Pulmonary artery endothelial cell (primary cell): ENCODE results near the gene HIGD2B. TPM values are rescaled to one million over a fixed set of nuclear protein-coding genes. Genes with fewer than 3 reads are reported as not detected.
"Not testable (repeated sequence)": the region's sequence is repeated elsewhere in the genome, so short reads cannot be mapped to it uniquely, and the experiment has no call there.

ENCODE experiments used
- DNase-seq: peaks from one replicate; pipeline ENCODE4 v3.0.0-alpha.2; 2011; ENCODE audit warnings: low read depth, low spot score
- total RNA-seq: library from RNA; depleted of rRNA; stranded (reverse); fragments of >200 nt; gene quantifications from 2 replicates; pipeline ENCODE4 v1.2.3, GENCODE V29; 2014

The HIGD2B gene, protein sequence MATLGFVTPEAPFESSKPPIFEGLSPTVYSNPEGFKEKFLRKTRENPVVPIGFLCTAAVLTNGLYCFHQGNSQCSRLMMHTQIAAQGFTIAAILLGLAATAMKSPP
- total RNA-seq: 0.07 and 0.13 TPM in 2 replicates

DNA sequence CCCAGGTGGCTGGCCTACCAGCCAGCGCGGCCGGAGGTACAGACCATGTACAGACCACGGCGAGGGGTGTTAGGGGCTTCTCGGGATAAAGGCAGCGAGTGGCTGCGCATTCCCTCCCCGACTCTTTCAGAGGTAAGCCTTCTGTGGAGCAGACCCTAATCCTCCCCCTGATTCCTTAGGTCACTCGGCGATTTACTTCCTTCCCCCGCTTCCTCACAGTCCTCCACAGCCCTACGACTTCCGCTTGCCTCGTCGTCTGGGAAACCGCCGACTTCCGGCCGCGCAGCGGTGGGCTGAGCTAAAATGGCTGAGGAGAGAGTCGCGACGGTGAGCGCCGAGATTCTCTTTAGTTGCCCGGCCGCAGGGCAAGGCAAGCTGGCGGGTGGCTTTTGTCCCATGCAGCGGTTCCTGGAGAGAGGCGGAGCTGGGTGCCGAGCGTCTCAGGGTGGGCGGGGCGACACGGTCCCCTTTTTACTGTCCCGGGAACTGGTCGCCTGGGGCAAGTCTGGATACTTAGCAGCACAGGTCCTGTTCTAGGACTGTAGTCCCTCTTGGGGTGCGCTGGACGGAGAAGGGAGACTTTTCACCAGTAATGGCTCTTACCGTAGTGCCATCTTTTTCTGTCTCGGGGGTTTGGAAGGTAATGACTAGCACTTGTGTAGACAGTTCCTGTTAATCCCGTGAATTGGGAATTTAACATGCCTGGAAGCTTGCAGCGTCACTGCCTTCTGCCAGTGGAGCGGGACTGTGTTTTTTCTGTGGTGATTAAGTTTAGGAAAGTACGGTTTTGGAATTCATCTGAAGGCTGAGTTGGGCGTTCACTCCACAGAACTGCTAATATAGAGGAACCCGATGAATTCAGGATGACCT is at the start of gene HIGD2B, which contains the start of gene BBS4:
Gene HIGD2B (minus strand): TSS at position 258 of the 870 bp plus-strand sequence. CDS start 9,808 bp downstream, outside the sequence.
Gene BBS4 (plus strand): TSS at position 283 of the 870 bp plus-strand sequence. CDS start 21 bp downstream, at position 304.
- peak; percentile 49 for DNase-seq

DNA sequence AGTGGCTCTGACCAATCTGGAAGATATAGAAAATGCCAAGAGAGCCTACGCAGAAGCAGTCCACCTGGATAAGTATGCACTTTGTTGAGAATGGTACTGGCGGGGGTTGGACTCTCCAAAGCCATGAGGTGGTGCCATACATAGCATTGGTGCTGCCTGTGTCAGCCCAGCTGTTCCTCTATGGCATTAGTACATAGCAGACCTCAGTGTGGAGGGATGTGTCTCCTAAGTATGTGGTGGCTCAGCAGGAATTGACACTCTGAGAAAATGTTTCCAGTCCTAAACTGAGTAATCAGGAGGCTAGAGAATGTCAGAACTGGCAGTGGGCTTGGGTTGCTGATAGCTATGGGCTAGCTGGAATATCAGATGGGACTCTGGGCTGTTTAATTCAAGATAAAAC is 49.1 kb upstream of the HIGD2B start:
- DNase-seq: no peak

DNA sequence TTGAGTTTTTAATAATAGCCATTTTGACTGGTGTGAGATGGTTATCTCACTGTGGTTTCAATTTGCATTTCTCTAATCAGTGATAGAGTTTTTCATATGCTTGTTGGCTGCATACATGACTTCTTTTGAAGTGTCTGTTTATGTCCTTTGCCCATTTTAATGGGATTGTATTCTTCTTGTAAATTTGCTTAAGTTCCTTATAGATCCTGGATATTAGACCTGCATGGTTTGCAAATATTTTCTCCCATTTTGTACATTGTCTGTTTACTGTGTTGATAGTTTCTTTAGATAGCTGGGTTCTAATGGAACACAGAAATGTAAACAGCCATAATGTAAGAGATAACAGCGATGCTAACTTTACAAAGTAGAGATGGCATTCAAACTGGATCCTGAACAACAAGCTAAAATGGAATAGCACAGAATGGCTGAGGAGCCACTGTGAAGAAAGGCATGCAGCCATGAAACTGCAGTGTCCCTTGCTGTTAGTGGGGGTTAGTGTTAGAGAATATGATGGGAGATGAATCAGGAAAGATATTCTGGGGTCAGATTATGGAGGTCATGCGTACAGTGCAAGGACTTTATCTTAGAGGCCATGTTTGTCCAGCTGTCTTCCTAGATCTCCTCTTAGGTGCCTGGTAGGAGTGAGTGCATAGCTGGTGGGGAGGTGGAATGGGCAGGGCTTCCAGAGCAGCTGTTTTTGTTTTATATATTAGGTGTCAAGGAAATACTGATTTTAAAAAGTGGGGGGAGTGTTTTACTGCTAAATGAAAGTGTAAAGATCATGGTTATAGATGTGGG is 48.2 kb upstream of the HIGD2B start:
- no peak for DNase-seq

DNA sequence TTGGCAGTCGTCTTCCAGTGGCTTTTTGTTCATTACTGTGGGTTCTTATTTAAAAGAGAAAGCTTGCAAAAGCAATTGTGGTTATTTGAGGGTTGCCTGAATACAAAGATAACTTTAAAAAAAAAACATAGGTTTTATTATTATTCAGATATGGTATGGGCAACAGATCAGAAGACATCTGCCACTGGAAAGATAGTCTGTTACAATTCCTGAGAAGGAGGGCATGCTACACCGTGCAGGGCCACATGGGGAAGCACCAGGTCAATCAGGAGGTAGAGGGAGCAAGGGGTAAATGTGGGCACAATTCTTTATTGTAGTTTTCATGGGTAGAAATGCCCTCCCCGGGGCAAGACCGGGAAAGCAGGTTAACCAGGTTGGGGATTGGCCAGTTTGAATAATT is 46.5 kb upstream of the HIGD2B start:
- no peak for DNase-seq

DNA sequence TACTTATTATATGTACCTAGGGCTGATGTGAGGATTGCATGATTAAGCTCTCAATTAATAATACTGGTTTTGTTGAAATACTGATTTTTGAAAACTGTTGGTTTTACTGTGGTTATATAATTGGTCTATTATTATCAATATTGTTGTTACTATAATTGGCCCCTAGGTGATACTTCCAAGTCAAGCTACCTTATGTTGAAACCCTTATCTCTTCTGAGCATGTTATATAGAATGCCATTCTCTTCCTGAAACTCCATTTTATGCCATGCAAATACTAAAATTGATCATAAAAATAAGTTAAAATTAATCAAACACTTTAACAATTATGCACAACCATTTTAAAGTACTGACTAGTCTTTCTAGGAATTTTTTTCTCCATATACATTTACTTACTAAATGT is 46.1 kb upstream of the HIGD2B start:
- no peak for DNase-seq

DNA sequence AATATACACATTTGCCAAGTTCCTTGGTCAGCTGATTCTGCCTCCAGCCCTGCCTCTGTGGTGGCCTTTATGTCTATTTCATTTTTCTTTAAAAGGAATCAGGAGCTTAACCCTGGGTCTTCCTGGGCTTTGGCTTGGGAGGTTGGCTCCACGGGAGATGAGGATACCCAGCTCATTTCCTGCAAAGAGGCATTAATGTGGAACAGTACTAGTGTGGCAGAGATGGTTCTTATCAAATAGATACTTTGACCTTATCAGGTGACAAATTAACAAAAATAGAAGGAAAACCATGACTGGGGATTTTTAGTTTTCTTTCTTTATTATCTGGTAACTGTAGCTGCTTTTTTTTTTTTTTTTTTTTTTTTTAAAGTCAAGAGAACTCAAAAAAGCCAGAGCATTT is 42.8 kb upstream of the HIGD2B start:
- DNase-seq: no peak

DNA sequence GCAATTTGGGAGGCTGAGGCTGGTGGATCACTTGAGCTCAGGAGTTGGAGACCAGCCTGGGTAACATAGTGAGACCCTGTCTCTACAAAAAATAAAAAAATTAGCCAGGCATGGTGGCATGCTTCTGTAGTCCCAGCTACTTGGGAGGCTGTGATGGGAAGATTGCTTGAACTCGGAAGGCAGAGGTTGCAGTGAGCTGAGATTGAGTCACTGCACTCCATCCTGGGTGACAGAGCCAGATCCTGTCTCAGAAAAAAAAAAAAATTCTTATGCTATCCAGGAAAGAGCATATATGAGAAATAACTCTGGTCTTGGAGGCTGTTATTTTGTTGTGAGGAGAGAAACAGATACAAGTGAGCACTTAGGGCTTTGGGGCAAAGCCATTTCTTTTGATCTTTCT is 42.3 kb upstream of the HIGD2B start:
- not testable (repeated sequence) for DNase-seq

DNA sequence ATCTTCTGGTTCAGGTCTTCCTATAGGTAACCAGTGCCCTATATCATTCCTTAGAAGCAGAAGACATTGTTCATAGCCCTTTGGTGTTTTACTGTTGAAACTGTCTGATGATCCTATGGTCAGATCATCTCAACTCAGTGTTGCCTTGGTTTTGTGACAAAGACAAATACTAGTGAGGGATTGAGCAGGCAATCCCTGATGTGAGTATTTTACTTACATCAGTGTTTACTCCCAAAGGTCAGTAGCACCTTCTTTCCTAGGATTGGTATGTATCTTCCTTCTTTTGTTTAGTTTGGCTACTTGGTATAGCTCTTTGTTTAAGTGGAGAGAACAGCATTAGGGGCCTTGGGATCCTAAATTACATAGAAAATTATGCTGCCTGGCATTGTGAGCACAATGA is 41.2 kb upstream of the HIGD2B start:
- DNase-seq: no peak

DNA sequence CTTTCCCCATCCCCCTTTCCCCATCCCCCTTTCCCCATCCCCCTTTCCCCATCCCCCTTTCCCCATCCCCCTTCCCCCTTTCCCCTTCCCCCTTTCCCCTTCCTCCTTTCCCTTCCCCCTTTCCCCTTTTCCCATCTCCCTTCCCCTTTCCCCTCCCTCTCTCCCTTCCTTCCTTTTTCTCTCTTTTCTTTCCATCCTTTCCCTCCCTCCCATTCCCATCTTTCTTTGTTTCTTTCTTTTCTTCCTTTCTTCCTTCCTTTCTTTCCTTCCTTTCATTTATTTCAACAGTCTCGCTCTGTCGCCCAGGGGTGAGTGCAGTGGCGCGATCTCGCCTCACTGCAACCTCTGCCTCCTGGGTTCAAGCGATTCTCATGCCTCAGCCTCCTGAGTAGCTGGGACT is 39.9 kb upstream of the HIGD2B start:
- DNase-seq: not testable (repeated sequence)

DNA sequence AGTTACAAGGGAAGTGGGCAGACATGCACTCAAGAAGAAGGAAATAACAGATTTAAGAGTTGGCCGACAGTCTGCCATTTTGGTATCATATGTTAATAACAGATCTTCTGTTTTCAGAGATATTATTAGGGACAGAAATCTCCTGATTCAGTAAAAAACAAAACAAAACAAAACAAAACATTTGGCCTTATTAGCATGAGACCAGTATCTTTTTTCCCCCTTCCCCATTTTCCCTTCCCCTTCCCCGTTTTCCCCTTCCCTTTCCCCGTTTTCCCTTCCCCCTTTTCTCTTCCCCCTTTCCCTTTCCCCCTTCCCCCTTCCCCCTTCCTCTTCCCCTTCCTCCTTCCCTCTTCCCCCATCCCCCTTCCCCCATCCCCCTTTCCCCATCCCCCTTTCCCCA is 39.5 kb upstream of the HIGD2B start:
- no peak for DNase-seq

DNA sequence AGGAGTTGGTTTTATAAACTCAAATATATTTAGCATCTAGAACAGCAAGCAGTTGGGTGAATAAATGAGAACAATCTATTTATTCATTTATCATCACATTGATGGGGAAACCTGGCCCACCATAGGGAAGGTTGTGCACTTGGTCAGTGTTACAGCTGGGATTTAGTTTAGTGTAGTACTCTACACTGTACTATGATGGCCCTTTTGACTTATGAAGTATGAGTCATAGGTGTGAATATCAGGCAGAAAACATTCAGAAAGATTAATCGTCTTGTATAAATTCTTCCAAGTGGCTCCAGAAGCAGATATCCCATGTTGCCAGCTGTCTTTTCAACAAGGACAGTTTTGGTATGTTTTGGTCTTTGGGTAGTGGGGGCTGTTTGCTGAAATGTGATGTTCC is 38.0 kb upstream of the HIGD2B start:
- DNase-seq: no peak

DNA sequence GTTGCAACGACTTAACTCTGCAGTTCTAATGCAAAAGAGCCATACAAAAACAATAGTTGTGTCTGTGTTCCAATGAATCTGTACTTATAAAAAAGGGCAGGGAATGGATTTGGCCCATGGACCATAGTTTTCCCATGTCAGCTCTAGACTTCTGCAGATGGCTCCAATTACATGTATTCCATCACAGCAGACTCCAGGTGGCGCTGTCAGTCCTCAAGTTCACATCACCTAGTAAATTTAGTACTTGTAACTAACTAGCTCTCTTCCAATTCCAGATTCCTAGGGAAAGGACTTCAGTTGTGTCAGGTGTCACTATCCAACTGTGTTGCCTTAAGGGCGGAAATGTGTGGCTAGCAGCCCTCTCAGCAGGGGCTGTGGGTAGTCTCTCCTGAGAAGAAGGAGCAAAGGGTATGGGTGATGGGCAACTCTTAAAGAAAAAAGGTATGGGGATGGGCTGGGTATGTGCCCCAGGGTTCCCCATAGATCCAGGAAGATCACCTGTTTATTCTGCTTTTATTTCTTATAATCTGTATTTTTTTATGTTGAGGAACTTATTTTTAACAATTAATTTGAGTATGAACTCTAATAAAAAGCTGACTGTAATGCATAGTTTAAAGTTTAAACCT is 36.2 kb upstream of the HIGD2B start:
- DNase-seq: peak; percentile 19

DNA sequence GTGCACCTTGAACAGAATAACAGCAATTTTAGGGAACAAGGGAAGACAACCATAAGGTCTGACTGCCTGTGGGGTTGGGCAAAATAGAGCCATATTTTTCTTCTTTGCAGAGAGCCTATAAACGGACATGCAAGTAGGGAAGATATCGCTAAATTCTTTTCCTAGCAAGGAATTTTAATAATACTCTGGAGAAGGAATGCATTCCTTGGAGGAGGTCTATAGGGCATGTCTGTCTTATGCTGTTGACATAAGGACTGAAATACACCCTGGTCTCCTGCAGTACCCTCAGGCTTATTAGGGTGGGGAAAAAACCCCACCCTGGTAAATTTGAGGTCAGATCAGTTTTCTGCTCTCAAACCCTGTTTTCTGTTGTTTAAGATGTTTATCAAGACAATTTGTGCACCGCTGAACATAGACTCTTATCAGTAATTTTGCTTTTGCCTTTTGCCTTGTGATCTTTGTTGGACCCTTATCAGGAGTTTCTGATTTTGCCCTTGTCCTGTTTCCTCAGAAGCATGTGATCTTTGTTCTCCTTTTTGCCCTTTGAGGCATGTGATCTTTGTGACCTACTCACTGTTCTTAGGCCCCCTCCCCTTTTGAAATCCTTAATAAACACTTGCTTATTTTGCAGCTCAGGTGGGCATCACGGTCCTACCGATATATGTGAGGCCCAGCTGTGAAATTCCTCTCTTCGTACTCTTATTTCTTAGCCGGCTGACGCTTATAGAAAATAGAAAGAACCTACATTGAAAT is 22.7 kb upstream of the HIGD2B start:
- not testable (repeated sequence) for DNase-seq

DNA sequence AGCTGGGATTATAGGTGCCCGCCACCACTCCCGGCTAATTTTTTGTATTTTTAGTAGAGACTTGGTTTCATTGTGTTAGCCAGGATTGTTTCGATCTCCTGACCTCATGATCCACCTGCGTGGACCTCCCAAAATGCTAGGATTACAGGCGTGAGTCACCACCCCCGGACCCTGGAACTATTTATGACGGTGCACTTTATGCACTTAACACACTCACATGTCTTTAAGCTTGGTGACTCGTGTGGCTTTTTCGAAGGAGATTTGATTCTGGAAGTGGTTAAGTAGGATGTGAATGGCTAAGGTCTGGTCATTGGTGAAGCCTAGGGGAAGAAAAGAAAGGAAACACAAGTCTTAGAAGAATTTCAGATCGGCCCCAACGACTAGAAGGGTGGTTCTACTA is 20.3 kb upstream of the HIGD2B start:
- DNase-seq: no peak

DNA sequence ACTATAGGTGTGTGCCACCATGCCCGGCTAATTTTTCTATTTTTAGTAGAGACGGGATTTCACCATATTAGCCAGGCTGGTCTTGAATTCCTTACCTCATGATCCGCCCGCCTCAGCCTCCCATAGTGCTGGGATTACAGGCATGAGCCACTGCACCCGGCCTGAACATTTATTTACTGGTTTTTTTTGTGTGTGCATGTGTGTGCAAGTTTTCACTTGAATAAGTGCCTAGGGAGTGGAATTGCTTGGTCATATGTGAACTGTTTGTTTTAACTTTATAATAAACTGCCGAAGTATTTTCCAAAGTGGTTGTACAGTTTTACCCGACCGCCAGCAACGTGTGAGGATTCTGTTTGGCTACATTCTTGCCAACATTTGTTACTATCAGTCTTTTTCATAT is 14.1 kb upstream of the HIGD2B start:
- no peak for DNase-seq

DNA sequence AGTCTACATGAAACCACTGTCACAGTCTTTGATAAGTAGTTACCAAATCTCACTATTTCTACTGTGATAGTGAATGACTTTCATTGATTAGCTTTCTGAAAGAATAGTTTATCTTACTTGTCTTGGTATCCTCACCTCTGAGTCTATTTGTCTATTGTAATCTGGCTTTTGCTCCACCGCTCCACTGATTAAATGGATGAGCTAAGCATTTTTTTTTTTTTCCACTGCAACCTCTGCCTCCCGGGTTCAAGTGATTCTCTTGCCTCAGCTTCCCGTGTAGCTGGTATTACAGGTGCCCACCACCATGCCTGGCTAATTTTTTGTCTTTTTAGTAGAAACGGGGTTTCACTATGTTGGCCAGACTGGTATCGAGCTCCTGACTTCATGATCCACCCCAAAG is 13.0 kb upstream of the HIGD2B start:
- no peak for DNase-seq

DNA sequence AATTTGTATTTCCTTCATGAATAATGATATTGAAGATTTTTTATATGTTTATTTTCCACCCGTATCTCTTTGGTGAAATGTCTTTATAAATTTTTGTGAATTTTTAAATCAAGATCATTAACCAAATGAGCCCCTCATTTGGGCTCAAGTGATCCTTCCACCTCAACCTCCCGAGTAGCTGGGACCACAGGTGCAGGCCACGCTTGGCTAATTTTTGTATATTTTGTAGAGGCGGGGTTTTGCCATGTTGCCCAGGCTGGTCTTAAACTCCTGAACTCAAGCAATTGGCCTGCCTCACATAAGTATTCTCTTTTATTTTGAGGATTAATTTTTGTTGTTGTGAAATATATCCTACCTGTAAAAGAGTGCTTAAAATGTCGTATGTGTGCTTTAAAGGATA is 5.0 kb upstream of the HIGD2B start:
- no peak for DNase-seq

DNA sequence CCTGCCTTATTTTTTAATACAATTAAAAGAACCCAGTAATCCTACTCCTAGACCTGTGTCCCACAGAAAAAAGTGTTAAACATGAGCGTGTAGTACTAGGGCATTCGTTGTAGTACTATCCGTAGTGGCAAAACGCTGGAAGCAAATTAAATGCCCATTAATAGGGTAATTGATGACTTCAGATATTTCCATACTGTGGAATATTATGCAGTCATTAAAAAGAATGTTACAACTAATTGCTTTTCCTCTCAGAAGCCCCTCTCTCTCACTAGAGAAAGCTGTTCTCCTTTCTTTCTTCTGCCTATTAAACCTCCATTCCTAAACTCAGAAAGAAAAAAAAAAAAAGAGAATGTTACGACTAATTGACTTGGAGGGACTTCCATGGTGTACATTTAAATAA is 2.7 kb upstream of the HIGD2B start:
- DNase-seq: no peak

DNA sequence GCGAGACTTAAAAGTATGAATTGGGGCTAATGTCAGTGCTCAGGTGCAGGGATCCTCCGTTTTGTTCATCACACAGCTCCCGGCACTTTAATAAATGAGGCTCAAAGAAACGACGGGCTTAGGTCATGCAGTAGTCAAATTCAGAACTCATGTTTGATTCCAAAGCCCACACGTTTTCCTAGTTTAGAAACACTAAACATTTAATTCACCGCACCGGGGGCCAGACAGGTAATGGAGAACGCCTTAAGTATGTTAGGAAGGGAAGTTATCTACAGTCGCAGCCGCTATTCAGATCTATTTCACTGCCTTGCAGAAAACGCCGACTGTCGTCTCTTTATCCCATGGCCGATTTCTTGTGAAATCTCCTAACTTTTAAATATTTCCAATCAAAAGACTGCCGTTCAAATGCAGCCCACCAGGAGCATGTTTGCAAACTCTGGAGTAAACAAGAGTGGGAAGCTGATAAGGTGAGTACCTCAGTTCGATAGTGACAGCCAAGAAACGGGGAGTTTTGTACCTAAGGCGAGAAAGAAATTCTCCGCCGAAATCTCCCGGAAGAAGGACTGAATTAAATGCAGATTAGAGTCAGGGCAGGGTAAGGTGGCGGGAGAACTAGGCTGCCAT is 569 bp downstream of the HIGD2B start:
- DNase-seq: no peak

DNA sequence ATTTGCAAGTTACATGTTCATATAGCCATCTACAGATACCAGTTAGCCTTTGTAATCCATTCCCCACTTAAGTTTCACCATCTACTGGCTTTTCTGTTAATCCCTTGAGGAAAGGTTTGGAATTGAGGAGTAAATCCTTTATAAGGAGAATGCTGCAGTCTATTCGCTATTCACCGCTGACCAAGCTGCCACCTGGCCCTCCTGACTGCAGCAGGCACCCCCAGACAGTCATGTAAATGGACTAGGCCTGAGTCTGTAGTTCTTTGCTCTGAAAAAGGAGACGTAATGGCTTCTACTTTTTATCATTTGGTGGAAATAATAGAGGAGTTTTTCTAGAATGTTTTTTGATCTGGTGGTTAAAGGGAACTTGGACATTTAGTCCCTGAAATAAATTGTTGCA is 3.2 kb downstream of the HIGD2B start:
- no peak for DNase-seq

DNA sequence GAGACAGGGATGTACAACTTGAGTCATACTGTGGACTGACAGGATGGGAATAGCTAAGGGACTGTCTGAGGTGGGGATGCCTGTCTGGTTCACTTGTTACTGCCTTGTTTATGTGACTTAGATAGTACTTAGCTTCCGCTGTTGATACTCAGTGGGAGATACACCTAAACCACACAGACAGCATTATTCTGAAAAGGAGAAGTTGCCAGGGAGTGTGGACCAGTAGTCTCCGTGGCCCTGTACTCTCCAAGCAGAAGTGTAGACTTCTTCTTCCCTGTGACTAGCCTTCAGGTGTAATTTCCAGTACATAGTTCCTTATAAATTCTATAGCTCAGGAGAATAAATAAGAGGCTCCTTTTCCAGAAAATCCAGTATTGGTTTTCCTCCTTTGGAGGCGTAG is 5.1 kb downstream of the HIGD2B start:
- no peak for DNase-seq
